A549 treated with RU486 at 1 μM for 4 hours (cell line): ENCODE data around the gene TEDC2. TPM values are rescaled to one million over a fixed set of nuclear protein-coding genes. Genes with fewer than 3 reads are reported as not detected.

ENCODE experiments used
- total RNA-seq: library from RNA; stranded (reverse); fragments of 200-300 nt; extraction: Qiagen RNA extraction; gene quantifications from 5 replicates; pipeline ENCODE4 v1.2.3, GENCODE V29; 2022; ENCODE audit warnings: low read depth

TEDC2 gene, protein sequence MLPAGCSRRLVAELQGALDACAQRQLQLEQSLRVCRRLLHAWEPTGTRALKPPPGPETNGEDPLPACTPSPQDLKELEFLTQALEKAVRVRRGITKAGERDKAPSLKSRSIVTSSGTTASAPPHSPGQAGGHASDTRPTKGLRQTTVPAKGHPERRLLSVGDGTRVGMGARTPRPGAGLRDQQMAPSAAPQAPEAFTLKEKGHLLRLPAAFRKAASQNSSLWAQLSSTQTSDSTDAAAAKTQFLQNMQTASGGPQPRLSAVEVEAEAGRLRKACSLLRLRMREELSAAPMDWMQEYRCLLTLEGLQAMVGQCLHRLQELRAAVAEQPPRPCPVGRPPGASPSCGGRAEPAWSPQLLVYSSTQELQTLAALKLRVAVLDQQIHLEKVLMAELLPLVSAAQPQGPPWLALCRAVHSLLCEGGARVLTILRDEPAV
- 16.3 to 24.0 TPM (median 22.7 TPM) in 5 replicates for total RNA-seq

DNA sequence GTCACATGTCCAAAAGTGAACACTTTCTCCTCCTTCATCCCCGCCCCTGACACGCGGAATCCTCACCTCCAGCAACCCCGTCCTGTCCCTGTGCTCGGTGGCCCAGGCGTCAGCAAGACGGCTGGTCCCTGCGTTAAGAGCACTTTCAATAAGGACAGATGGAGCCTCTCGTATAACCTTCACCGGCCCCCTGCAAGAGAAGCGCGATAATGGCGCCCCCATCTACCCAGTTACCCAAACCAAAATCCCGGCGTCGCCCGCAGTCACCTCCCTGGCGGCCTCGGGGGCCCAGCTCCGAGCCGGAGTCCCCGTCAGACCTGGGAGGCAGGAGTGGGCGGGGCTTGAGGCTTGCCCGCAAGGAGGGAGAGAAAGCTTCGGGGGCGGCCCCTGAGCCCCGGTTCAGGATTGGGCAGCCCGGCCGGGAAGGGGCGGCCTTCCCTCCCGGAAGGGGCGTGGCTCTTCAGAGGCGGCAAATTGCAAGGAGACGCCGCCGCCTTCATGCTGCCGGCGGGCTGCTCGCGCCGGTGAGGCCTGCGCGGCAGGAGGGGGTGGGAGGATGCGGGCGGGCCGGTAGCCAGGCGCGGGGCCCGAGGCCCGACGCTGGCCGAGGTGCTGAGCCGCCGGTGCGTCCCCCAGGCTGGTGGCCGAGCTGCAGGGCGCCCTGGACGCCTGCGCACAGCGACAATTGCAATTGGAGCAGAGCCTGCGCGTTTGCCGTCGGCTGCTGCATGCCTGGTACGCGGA, at the start of gene TEDC2:
TEDC2 (plus strand) TSS at position 463 of the 744 bp plus-strand sequence; CDS start at position 499, 36 bp downstream.

DNA sequence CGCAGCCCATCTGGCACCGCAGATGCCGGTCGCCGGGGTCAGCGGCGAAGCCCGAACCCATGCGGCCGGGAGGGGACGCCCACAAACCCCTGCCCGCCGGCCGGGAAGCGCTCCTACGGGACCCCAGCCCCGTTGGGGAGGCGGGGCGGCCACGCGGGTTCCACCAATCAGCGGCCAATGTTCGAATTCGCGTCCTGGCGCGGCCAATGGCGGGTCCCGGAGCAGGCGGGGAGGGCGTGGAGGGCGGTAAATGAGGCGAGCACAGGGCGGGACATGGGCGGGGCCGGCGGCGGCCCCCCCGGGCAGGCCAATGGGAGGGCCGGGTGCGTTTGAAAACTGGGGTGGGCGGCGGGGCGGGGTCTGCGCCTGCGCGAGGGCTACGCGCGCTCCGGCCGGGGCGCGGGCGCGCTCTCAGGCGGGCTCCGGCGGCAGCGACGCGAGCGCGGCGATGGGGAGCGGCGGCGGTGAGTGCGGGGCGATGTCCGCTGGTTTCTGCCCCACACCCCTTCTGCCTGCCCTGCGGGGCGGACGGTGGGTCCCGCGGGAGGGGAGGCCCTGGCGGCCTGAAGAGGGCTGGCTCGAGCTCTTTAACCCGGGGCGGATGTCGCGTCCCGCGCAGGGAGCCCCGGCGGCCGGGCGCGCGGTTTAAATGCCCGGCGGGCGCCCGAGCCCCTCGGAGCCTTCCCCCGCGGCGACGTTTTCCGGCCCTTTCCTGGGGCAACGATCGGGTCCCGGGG, 30.7 kb upstream of the TEDC2 start, which contains the start of gene CCNF:
CCNF (plus strand) TSS at position 414 of the 737 bp plus-strand sequence; CDS start at position 449, 35 bp downstream.

DNA sequence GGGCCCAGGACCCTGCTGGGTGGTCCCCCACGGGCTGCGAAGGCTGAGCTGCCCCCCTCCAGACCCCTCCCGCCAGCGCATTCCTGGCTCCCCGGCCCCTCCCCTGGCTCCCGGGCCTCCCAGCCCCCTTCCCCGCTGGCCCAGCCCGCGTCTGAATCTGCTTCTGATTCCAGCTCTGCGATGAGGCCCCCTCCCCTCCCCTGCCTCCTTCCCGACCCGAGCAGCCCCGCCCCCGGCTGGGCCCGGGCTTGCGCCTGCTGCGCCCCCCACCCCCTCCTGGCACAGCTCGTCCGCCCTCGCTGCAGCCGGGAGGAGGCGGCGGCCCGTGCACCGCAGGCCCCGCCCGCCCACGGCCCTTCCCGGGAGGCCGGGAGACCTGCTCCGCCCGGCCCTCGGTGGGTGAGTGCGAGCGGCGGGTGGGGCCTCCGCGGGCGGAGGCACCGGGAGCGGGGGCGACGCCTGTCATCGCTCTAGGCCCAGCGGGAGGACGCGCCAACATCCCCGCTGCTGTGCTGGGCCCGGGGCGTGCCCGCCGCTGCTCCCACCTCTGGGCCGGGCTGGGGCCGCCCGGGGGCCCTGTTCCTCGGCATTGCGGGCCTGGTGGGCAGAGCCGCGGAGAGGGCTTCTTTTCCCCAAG, 11.2 kb downstream of the TEDC2 start, which contains the start of gene NTN3:
NTN3 (plus strand) TSS at position 282 of the 637 bp plus-strand sequence. CDS start 405 bp downstream, outside the sequence.

DNA sequence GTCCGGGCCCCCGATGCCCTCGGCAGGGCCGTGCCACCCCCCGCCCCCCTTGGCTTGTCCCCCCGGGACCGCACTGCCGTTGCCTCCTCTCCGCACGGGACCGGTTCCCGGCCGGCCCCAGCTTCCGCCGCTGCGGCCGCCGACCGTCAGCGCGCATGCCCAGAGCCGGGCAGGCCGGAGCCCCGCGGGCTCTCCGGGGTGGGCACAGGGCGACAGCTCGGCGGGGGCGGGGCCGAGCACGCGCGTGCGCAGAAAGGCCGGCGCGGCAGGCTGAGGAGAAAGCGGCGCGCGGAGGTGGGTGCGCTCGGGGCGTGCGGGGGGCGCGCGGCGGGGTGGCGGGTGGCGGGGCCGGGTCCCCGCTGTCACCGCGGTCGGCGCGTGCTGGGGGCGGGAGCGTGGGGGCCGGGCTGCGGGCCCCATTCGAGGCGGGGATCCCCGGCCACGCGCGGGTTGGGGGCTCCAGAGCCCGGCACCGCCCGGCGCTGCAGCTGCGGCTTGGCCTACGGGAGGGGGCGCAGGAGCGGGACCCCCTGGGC, 15.0 kb downstream of the TEDC2 start, which contains the start of gene TBC1D24:
TBC1D24 (plus strand) TSS at position 251 of the 536 bp plus-strand sequence. CDS start 21,022 bp downstream, outside the sequence.

DNA sequence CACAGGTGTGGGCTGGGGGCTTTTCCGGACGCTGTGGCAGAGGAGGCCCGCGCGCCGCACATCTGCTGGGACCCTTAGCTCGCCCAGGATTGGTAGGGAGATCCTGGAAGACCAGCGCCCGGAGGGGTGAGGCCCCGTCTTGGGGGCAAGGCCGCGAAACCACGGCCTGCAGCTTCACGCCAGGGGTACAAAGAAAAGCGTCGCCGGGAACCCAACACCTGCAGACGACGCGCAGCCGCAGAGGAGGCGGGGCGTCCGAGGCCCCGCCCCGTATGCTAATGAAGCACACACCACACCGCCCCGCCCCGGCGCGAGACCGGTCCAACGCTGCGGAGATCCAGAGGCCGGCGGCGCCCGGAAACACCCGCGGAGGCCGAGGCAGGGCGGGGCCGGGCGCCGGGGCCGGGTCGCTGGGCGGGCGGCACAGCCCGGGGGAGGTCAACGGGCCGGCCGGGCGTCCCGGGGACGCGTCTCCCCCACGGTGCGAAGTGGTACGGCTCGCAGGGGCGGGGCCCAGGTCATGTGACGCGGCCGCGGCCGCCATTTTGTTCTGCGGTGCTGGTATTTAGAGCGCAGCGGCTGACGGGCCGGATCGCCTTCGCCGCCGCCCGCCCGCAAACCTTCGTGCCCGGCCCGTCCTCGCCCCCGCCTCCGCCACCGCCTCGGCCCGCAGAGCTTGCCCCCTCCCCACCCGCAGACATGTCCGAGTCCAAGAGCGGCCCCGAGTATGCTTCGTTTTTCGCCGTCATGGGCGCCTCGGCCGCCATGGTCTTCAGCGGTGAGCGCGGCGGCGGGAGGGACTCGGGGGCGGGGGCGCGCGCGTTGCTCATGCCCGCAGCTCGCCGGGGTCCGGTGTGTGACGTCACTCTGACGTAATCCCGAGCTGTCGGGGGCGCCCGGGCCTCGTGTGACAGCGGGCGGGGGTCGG, 53.8 kb downstream of the TEDC2 start, which contains the start of gene ATP6V0C:
ATP6V0C (plus strand) TSS at position 548 of the 928 bp plus-strand sequence; CDS start at position 700, 152 bp downstream.

Other genes starting within 250 kb of the TEDC2 start
- gene BRICD5, start 249.2 kb upstream of the TEDC2 start, total RNA-seq = 2.9 to 6.6 TPM (median 4.6 TPM) in 5 replicates
- 16.8 to 38.1 TPM (median 35.4 TPM) in 5 replicates for gene PGP, start 245.3 kb upstream of the TEDC2 start, total RNA-seq
- gene E4F1, start 236.5 kb upstream of the TEDC2 start, total RNA-seq = 17.8 to 28.1 TPM (median 24.2 TPM) in 5 replicates
- gene DNASE1L2, start 223.7 kb upstream of the TEDC2 start, total RNA-seq = 0.56 to 1.4 TPM (median 1.2 TPM) in 5 replicates
- gene ECI1, start 208.5 kb upstream of the TEDC2 start, total RNA-seq = 45.6 to 91.2 TPM (median 87.6 TPM) in 5 replicates
- 263 to 286 TPM (median 267 TPM) in 5 replicates for gene RNPS1, start 192.0 kb upstream of the TEDC2 start, total RNA-seq
- 13.6 to 20.1 TPM (median 17.0 TPM) in 5 replicates for gene ABCA3, start 119.4 kb upstream of the TEDC2 start, total RNA-seq
- 20.4 to 25.0 TPM (median 23.0 TPM) in 5 replicates for gene CCNF, start 30.7 kb upstream of the TEDC2 start, total RNA-seq
- 0.05 to 0.15 TPM in 2 of 5 replicates, not detected in the others for gene NTN3, start 11.2 kb downstream of the TEDC2 start, total RNA-seq
- gene TBC1D24, start 15.0 kb downstream of the TEDC2 start, total RNA-seq = 5.9 to 8.4 TPM (median 7.1 TPM) in 5 replicates
- 133 to 299 TPM (median 268 TPM) in 5 replicates for gene ATP6V0C, start 53.8 kb downstream of the TEDC2 start, total RNA-seq
- 12.5 to 27.5 TPM (median 23.9 TPM) in 5 replicates for gene AMDHD2, start 60.3 kb downstream of the TEDC2 start, total RNA-seq
- not detected in 5 replicates for gene CEMP1, start 71.3 kb downstream of the TEDC2 start, total RNA-seq
- 15.7 to 21.6 TPM (median 20.2 TPM) in 5 replicates for gene PDPK1, start 77.9 kb downstream of the TEDC2 start, total RNA-seq
- 35.2 to 46.3 TPM (median 45.8 TPM) in 5 replicates for gene KCTD5, start 222.4 kb downstream of the TEDC2 start, total RNA-seq